ENCODE measurements around the gene MKX.

The MKX gene

DNA sequence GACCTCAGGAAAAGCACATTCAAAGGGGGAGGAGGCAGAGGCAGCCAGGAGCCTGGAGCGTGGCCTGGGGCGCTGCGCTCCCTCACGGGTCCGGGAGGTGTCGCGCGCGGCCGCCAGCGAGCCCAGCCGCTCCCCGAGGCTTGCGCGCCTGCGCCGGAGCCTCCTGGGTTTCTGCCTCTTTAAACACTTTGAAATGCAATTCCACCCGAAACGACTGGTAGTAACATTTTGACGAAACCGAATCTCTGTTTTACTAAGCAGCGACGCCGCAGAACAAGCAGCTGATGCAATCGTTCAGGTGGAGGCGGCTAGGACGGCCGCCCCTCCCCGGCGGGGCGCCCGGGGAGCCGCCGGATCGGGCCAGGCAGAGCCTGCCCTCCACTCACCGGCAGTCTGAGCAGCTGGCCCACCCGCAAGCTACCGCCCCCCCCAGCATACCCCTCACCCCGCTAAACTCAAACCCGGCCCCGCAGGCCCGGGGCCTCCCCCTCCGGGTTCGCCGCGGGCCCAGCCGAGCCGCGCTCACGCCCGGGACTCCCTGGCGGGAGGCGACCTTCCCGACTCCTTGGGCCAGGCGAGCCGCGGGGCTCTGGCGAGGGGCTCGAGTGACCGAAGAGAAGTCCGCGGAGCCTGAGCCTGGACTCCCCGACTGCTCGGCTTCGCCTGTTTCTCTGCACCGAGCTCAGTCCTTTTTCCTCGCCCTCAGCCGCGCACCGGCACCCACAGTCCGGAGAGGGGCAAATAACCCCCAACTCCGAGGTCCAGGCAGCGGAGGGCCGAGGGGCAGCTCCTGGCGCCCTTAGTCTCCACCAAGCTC, 3.2 kb downstream of the MKX start:
- peak in 1 of 2 experiments; percentile 7 for DNase-seq

DNA sequence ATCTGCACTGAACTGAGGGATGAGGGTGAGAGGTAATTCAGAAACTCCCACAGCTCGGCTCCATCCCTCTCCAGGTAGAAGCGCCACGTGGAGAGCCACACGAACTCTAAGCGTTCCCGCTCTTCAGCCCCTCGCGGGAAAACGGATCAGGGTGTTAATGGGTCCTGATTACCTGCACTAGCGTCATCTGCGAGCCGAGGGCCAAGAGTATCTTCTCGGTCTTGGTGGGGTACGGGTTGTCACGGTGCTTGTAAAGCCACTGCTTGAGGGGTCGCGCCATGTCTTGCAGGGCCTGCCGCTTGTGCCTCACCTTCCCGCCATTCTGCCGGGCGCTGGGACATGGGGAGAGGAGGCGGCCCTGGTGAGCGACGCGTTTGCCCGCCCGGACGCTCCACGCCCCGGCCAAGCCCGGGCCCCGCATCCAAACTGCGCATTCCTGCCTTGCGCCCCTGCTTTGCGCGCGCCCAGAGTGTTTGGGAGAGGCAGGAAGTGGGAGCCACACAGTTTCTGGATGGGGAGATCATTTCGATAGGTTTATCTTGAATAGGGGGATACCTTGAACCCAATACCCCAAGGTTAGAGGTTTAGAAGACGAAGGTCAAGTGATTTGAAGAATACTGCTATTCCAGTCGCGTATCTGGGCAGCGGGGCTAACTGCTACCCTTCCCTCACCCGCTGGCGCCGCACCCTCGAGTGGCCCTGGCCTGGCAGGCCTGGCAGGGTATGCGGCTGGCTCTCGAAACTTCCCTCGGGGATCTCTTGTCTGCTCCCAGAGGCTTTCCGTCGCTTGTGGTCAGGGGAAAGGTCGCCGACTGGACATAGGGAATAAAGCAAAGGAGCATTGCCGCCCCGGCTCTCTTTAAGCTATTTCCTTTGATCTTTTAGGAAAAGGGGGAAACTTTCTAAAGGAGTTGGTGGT, 4.2 kb downstream of the MKX start:
- no peak for DNase-seq

DNA sequence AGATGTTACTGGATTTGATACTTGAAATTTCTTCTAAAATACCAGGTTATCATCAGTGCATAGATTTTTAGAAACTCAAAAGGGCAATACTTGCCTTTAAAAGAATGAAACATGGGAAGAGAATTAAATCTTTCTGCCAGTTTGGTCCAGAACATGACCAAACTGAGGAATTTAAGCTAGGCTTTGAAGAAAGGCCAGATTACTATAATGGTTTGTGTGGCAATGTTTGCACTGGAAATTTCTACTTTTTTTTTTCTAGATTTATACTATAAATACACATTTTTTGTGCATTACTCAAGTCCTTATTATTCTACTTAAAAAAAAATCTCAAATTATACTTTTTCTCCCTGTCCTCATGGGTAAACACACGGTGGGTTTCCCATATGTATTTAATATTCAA, 9.2 kb downstream of the MKX start:
- no peak for DNase-seq

DNA sequence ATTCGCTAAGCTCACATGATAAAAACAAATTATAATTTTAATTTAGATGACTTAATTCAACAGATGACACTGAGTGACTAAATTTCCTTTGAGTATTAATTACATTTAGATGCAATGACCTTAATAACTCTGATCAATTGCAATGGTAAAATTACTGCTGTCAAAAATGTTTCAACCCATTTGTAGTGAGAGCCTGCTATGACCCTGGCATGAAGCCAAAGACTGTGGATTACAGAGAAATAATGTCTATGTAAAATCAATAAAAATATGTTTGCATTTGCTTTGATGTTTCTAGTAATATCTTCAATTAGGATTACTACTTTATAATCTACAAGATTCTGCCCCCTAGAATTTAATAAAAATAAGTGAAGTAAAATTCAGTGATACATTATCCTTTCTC, 15.6 kb downstream of the MKX start:
- no peak for DNase-seq

DNA sequence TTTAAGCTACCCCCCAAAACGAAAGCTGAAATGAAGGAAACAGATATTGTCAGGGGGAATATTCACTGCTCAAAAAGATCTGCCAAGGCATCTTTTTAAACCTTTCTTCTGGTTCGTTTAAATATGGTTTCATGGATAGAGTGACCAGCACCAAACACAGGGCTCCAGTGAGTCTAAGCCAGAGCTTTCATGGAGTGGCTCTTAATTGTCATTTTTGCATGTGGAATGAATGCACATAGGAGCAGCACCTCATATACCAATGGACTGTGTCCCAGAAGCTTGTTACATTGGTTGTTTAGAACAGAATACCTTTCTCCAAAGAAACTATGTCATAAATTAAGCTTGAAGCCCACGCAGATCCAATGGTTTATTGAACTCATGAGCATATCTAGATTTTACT, 17.3 kb downstream of the MKX start:
- DNase-seq, result no peak

DNA sequence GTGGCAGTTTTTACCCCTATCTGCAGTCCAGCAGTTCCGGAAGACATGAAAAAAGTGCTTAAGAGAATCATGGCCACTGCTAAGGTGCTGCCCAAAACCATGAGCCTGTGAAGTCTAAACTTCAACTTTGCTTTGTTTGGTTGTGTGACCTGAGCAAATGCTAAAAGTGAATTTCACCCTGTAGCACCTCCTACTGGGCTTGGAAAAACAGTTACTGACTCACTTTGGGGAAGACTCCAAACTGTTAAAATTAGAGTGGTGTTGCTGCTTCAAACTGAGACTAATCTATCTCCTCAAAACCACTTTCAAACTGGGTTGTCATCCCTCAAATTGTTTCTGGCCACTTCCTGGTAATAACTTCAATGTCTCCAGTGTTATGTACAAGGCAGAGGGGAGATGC, 21.3 kb downstream of the MKX start:
- no peak for DNase-seq

DNA sequence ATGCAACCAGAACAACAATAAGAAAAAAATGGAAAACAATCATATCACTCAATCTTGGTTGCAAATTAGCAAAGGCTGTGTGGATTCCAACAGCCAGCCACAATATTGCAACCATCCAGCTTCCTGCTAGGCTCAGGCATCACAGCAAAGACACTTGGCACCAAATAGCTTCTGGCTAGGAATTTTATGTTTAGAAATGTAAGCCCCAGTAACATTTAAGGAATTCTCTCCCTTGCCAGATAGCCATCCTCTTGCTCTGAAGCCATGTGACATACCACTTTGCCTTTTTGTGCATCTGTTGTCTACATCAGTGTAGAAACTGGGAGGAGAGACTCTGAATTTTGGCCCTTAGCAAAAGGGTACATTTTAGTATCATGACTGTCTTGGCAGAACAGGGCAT, 22.2 kb downstream of the MKX start:
- DNase-seq, result no peak

DNA sequence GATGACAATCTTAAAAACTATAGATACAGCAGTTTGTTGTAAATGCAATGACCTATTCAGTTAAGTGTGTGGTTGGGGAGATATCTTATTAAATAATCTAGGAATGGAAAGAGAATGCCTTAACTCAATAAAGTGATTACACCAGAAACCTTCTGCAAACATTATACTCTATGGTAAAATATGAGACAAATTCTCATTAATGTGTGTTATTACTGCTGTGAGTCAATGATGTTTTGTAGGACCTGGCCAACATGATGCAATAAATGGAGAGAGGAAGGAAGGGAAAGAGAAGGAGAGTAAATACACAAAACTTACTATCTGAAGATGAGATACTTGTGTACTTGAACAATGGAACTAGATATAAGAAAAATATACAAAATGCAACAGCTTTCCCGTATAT, 25.1 kb downstream of the MKX start:
- DNase-seq, result no peak

DNA sequence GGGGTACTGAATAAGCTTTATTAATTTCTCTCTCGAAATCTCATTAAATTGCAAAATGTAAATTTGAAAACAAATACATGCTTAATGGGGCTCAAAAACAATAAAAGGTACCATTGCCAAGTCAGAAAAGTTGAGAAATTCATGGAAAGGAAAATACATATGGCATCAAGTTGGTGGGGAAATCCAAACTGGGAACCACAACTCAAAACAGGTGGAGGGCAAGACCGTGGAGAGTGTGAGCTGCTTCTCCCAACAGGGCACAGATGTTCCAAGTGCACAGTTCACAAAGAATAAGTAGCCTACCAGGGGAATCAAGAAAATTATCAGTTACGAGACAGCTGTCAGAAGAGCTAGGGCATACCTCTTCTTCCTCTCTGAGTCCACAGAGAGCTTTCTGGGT, 26.6 kb downstream of the MKX start:
- no peak for DNase-seq

DNA sequence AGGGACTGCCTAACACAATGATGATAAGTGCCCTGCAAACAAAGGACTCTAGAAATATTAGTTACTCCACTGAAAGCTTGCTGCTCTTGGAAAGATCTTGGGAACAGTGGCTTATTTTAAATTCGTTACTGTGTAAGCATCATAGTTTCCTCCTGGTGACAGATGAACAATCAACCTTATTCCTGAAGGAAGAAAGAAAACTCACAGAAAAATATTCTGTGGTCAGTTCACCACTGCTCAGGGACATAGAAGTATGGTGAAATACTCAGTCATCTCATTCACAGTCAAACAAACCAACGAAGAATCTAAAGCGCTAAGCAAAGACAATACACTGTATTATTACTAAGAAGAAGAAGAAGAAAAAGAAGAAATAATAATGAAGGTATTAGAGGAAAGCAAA, 27.8 kb downstream of the MKX start:
- no peak for DNase-seq

DNA sequence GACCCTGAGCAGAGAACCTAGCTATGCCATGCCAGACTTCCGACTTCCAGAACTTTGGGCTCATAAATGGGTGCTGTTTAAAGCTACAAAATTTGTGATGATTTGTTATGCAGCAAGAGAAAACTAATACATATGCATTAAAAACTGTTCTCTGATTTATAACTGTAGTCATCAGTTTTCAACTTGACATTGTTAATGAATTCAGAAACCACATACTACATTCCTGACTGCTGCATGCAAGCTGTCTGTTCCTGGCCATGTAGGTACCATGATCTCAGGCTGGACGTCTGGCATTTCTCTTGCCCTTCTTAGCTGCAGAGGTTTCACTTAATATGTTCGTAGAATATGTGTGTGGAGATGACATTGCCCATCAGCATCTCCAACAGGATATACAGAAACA, 28.4 kb downstream of the MKX start:
- DNase-seq, result no peak

DNA sequence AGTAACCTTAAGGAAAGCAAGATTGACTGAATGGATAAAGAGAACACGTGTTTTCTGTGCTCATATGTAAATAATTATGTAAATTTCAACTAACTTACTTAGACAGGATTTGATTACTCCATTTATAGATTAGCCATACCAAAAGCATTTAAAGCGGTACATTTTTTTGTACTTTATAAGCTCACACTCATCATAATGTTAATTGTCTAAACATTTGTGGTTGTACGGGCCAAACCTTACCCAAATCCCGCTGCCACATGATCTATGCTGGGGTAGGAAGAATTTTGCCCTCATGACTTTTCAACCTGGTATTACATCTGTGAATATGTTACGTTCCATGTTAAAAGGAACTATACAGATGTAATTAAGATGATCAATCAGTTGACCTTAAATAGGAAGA, 29.1 kb downstream of the MKX start:
- DNase-seq, result no peak

DNA sequence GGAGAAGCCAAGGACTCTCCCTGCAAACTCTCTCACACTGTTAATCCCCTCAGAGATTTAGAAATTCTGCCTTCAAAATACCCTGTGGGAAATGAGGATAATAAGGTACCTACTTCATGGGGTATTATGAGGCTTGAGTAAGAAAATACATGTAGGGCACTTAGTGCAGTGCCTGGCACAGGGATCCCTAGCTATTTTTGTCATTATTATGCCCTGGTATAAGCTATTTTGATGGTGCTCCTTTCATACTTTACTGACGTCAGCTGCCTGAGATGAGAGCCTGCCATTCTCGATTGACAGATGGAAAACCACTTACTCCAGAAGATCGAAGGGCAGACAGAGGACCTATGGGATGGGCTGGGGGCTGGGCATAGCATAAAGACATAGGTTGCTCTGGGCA, 30.1 kb downstream of the MKX start:
- no peak for DNase-seq

DNA sequence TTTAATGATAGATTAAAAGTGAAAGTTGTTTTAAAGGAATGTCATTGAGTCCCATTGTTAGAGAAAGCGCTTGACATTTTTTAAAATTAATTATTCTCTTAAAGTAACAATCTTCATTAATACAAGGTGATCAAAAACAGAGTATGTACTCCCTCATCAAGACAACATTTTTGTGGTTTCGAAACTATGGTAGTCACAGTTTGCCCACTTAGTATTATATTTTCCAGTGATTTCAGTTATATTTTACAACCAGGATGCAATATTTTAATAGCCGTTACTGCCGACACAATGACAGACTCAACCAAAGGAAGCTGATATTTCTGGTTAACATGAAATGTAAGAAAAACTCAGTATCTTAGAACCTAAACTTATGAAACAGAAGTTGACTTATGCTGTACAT, 31.3 kb downstream of the MKX start:
- DNase-seq, result no peak

DNA sequence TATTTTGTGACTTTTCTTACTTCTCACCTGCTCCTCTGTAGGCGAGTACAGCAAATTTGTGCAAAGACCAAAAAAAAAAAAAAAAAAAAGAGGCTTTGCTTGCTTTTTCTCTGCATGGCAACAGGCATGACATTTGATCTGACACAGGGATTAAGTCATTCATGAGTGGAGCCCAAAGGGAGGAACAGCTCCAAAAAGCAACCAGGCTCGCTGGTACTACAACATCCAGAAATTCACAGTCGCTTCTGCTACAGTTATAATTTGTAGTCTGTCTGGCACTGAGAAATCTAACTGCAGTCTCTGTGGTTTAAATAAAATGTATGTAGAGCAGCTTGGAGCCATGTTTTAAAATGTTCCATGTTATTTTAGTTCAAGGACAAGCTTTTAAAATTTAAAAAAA, 31.7 kb downstream of the MKX start:
- DNase-seq, result peak in 1 of 2 experiments; percentile 12

DNA sequence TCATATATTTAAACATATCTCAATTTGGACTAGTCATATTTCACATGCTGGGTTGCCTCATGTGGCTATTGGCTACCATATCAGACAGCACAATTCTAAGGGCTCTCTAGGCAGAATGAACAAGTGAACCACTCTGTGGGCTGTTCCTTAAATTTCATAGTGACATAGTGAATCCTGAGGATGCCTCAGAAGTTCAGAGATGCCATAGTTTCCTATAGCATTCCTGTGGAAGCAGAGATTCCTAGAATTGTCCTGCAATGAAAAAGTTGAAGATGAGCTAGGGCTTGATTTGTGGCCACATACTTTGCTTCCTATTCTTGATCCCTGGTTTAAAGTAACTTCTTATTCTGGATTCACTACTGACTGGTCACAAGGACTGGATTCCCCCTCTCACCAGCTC, 35.6 kb downstream of the MKX start:
- no peak for DNase-seq

DNA sequence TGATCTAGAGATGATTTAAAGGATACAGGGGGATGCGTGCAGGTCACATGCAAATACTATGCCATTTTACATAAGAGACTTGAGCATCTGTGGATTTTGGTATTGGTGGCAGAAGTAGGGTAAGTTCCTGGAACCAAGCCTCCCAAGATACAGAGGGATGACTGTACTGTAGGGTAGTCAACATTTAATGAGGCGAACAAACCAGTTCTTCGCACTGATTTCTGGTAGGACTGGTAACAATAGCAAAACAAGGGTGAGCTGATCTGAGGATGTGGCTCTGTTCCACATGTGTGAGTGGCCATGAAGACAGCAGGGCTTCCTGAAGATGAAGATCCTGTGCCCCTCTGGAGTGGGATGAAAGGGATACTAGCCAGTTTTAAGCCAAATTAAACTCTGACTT, 36.3 kb downstream of the MKX start:
- no peak for DNase-seq

DNA sequence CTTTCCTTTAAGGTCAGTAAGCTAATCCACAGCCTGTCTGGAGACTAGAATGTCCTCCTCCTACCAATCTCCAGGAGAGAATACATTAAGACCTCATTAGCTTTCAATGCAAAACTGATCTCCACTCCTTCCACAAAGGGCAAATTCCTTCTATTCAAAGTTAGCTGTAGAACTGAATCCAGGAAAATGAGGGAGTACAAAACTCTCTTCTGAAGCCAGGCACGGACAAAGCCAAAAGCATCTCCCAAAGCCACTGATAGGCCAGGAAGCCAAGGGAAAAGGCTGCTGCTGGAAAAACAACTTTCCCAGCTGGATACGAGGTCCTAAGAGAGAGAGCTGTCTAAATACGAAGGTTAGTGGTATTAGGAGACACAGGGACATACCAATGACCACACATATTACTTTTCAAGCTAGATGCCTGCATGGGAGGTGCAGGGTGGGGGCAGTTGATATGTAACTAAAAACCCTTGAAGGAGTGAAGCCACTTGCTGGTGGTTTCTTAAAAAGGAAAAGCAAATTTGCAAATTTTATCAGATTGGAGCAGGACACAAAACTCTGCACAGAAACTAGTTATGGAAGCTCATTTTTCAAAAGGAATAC, 43.6 kb downstream of the MKX start:
- no peak for DNase-seq

DNA sequence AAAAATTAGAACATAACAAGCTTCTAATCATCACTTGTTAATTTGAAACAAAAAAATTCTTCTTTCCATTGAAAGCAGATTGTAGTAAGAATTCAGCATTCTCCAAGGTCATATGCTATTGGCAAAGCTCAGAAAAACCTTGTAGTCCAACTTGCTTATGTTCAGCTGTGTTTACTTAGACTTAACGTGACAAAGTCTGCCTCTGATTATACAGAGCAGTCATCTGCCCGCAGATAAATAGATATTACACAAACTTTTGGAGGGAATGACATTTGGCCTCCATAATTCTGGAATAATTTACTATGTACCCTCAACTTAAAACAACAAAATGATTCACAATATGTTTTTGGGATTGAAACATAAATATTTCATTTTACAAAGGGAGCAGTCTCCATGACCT, 45.8 kb downstream of the MKX start:
- peak; percentile 16 to 28 for DNase-seq

DNA sequence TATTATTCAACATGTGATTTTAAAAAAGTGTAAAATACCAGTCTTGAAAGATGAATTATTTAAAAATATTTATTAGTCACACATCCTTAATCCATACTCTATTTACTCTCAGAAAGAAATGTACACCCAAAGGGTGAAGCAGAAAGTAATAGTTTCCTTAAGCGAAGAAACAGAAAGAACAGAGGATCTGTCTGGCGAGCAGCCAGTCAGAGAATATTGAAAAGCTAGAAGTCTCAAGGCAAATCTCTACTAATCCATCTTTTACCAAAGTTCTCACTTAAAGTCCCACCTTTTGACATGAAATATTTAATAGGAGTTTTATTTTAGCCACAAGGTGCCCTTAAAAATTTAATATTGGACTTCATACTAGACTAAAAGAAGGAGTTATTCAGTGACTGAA, 46.7 kb downstream of the MKX start:
- no peak for DNase-seq

DNA sequence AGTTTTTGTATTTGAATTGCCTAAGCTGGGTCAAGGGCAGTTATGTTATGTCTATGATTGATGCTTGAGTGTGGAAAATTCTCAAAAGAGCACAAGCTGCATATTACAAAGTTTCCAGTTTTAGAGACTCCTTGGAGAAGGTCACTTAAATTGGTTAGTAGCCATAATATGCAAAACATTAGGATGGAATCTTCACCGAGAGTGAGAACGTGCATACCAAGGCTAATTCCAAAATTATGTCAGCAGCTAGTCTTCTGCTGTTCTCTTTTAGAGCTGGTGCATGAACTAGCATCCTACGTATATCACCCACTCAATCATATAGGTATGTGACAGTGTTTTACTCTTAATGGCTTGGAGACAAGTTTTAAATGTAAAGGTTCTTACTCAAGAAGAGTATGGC, 49.2 kb downstream of the MKX start:
- DNase-seq, result no peak

DNA sequence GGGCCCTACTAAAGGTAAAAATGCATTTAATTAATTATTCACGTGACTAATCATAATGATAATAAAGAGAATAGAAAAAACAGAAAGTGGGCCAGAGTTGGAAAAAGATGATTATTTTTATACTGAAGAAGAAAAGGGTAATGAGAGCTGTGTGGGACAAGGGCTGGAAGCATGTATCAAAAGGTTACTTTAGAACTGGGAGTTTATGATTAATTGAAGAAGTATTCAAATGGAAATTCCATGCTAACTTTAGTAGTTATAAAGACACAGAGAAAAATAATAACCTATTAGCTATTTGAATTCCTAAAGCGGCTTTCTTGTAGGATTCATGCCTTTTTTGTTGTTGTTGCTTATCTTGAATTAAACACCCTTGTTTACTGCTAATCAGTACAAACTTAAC, 49.9 kb downstream of the MKX start:
- DNase-seq, result no peak

DNA sequence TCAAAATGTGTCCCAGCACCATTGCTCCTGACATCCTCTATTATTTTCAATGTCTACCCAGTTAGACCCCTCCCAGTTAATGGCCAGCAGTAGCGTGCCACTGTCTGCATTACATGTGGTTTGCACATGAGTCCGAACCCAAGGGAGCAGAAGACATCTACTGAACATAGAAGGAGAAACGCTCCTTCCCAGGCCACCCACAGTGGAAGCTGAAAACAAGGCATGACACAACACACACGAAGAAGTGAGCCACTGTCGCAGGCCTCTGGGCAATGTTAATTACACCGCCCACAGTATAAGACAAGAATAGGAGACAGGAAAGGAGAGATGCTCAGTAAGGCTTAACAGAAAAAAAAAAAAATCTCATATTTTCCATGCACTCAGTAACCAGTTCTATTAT, 50.5 kb downstream of the MKX start:
- DNase-seq, result no peak

DNA sequence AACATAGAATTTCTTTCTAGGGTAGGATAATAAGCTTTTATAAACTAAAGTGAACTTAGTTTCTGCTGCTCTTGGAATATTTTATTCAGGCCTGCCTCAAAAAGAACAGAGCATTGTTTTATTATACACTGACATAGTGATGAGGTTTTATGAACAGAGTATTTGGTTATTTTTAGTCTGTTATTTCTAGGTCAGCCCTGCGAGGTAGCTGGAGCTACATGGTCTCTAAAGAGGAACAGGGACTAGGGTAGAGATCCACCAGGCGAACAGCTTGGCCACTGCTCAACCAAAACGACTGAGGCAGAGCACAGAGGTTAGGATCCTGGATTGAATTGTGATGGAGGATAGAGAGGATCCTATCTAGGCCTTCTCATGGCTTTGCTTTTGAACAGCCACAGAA, 53.0 kb downstream of the MKX start:
- DNase-seq, result no peak

Measured in SHP77 (cell line).